Measurements from ENCODE around the gene SMAD7.
"Not testable (repeated sequence)": the region's sequence is repeated elsewhere in the genome, so short reads cannot be mapped to it uniquely, and the experiment has no call there.

The SMAD7 gene

GRCh38 chr18:48871391-48872166 lies 79.2 kb downstream of the SMAD7 start:
- no peaks in the 10 kb centered on the region for H3K27me3 ChIP-seq
- no peaks in the 10 kb centered on the region for H3K4me1 ChIP-seq (ENCODE audit: control insufficient read depth in 1 of 2, insufficient read depth in 1 of 2, low read depth in 1 of 2, low read length in 1 of 2)
- no peak for TF ChIP-seq CTCF (IDR thresholded peaks at IDR 0.05)
- H3K27ac ChIP-seq, result no peak overlapping the region
- no peak overlapping the region for H3K4me3 ChIP-seq (ENCODE audit: low read depth in 1 of 2, low read length in 1 of 2)
- no peaks in the 10 kb centered on the region for H3K9me3 ChIP-seq
- H3K36me3 ChIP-seq, result no peaks in the 10 kb centered on the region

- H3K36me3 ChIP-seq; H3K27ac ChIP-seq; H3K4me3 ChIP-seq (ENCODE audit: low read depth in 1 of 2, low read length in 1 of 2); H3K27me3 ChIP-seq; H3K9me3 ChIP-seq; H3K4me1 ChIP-seq (ENCODE audit: control insufficient read depth in 1 of 2, insufficient read depth in 1 of 2, low read depth in 1 of 2, low read length in 1 of 2): not testable (repeated sequence)
Observed at GRCh38 chr18:48870926-48871325, 79.8 kb downstream of the SMAD7 start.

Measured in neutrophil (primary cell).